GM19193 (cell line): ENCODE measurements around the gene C22orf15.

ENCODE experiments used
- POLR2A ChIP-seq: IDR thresholded peaks from 4 replicates; pipeline ENCODE4 v1.6.1; 2011; ENCODE audit not compliant: insufficient read depth, insufficient read length; ENCODE audit errors: extremely low read depth

C22orf15 gene

GRCh38 chr22:23787910-23788309 lies 25.1 kb downstream of the C22orf15 start:
- no peak for TF ChIP-seq POLR2A

- no peak for TF ChIP-seq POLR2A
Observed at GRCh38 chr22:23789121-23789520, 26.3 kb downstream of the C22orf15 start.

GRCh38 chr22:23789638-23790037 lies 26.8 kb downstream of the C22orf15 start:
- TF ChIP-seq POLR2A = no peak

GRCh38 chr22:23790819-23791737 lies 28.3 kb downstream of the C22orf15 start:
- TF ChIP-seq POLR2A = no peak

GRCh38 chr22:23791738-23792645 lies 29.2 kb downstream of the C22orf15 start:
- no peak for TF ChIP-seq POLR2A

- no peak for TF ChIP-seq POLR2A
Observed at GRCh38 chr22:23793326-23793725, 30.5 kb downstream of the C22orf15 start.

- TF ChIP-seq POLR2A = no peak
Observed at GRCh38 chr22:23796461-23796860, 33.7 kb downstream of the C22orf15 start.

- no peak for TF ChIP-seq POLR2A
Observed at GRCh38 chr22:23800297-23801237, 37.8 kb downstream of the C22orf15 start.

GRCh38 chr22:23801238-23801821 lies 38.5 kb downstream of the C22orf15 start:
- no peak for TF ChIP-seq POLR2A

- no peak for TF ChIP-seq POLR2A
Observed at GRCh38 chr22:23801886-23802377, 39.1 kb downstream of the C22orf15 start.

GRCh38 chr22:23803001-23803819 lies 40.4 kb downstream of the C22orf15 start:
- TF ChIP-seq POLR2A = peak; percentile 47

- TF ChIP-seq POLR2A = no peak
Observed at GRCh38 chr22:23804781-23805291, 42.0 kb downstream of the C22orf15 start.

- no peak for TF ChIP-seq POLR2A
Observed at GRCh38 chr22:23806837-23807236, 44.0 kb downstream of the C22orf15 start.
